ENCODE data around the gene CHRND.

Gene CHRND

GRCh38 chr2:232525791-232526371 lies at the start of gene CHRND:
TSS of gene CHRND (plus strand) at chr2:232526160. CDS start at chr2:232526216, 56 bp downstream.
- DNase-seq: peak in 31 of 58 donors; percentile 9 to 79 (median 33)

GRCh38 chr2:232476791-232477190 lies 49.2 kb upstream of the CHRND start:
- no peak for DNase-seq

GRCh38 chr2:232477751-232478510 lies 48.0 kb upstream of the CHRND start:
- DNase-seq: no peak

- no peak for DNase-seq
These were observed 47.2 kb upstream of the CHRND start for GRCh38 chr2:232478571-232479340.

- DNase-seq: no peak
These were observed 46.4 kb upstream of the CHRND start for GRCh38 chr2:232479341-232480200.

- DNase-seq: no peak
These were observed 45.5 kb upstream of the CHRND start for GRCh38 chr2:232480201-232481190.

GRCh38 chr2:232481322-232482140 lies 44.4 kb upstream of the CHRND start:
- no peak for DNase-seq

- no peak for DNase-seq
These were observed 43.4 kb upstream of the CHRND start for GRCh38 chr2:232482301-232483238.

- no peak for DNase-seq
These were observed 42.5 kb upstream of the CHRND start for GRCh38 chr2:232483311-232483922.

GRCh38 chr2:232483923-232484627 lies 41.9 kb upstream of the CHRND start:
- DNase-seq: no peak

- no peak for DNase-seq
These were observed 41.2 kb upstream of the CHRND start for GRCh38 chr2:232484628-232485347.

- no peak for DNase-seq
These were observed 40.6 kb upstream of the CHRND start for GRCh38 chr2:232485348-232485756.

- no peak for DNase-seq
These were observed 40.0 kb upstream of the CHRND start for GRCh38 chr2:232485757-232486557.

GRCh38 chr2:232486558-232487384 lies 39.2 kb upstream of the CHRND start:
- no peak for DNase-seq

All from anterior cingulate cortex (tissue), 58 donors.